IMR-90 (cell line): Measurements from ENCODE around the gene CACNB3.

Experiments
- CEBPB ChIP-seq: IDR thresholded peaks from 2 replicates; pipeline ENCODE4 v1.6.1; 2012; ENCODE audit warnings: low read depth, low read length, improper control_type of control experiment
- CHD1 ChIP-seq: IDR thresholded peaks from 2 replicates; pipeline ENCODE4 v1.6.1; 2012; ENCODE audit warnings: low read depth, low read length, improper control_type of control experiment
- MAFK ChIP-seq: IDR thresholded peaks from 2 replicates; pipeline ENCODE4 v1.6.1; 2012; ENCODE audit warnings: low read depth, low read length, improper control_type of control experiment
- POLR2A ChIP-seq: IDR thresholded peaks from 2 replicates; pipeline ENCODE4 v1.6.1; 2012; ENCODE audit warnings: mild to moderate bottlenecking, low read depth, low read length
- TF ChIP-seq, protein P1 (sequence below): conservative IDR thresholded peaks from 2 replicates; pipeline ENCODE4 v1.5.1; 2012; ENCODE audit warnings: mild to moderate bottlenecking, low read depth, low read length, improper control_type of control experiment

DNA sequence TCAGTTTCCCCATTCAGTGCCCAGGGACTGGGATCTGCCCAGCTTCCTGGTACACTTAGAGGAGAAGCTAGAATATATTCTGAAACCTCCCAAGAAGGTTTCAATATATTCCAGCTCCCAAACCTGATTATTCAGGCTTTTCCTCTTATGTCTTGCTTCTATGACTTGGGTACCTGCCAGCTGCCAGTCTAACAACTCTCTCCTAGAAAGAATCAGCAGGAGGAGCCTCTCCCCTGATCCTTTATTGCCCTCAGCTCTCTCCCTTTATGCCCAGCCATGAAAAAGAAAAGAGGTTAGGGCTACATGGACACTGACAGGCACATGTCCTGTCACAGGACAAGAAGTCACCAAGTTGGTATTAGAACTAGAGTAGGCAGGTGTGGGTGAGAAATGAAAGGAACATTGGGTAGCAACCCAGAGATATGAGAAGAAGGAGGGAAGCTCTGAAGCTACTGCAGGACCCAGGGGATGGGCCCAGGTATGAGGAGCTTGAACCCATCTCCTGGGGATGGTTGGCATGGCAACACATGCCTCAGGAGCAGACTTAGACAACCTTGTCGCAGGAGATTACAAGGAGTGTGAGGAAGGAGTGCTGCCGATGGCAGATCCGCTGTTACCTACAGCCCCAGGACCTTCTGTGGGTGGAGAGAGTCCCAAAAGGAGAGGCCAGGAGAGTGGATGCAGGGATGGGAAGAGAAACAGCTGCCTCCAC, 2.0 kb upstream of the CACNB3 start:
- TF ChIP-seq, protein P1, sequence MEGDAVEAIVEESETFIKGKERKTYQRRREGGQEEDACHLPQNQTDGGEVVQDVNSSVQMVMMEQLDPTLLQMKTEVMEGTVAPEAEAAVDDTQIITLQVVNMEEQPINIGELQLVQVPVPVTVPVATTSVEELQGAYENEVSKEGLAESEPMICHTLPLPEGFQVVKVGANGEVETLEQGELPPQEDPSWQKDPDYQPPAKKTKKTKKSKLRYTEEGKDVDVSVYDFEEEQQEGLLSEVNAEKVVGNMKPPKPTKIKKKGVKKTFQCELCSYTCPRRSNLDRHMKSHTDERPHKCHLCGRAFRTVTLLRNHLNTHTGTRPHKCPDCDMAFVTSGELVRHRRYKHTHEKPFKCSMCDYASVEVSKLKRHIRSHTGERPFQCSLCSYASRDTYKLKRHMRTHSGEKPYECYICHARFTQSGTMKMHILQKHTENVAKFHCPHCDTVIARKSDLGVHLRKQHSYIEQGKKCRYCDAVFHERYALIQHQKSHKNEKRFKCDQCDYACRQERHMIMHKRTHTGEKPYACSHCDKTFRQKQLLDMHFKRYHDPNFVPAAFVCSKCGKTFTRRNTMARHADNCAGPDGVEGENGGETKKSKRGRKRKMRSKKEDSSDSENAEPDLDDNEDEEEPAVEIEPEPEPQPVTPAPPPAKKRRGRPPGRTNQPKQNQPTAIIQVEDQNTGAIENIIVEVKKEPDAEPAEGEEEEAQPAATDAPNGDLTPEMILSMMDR: no peak
- TF ChIP-seq CEBPB: no peak
- no peak for TF ChIP-seq POLR2A
- no peak for TF ChIP-seq MAFK
- no peak for TF ChIP-seq CHD1
